GM12878 (cell line): ENCODE measurements around the gene KCNAB3. TPM values are rescaled to one million over a fixed set of nuclear protein-coding genes. Genes with fewer than 3 reads are reported as not detected.
A peak's percentile ranks its signal among the peaks of the same experiment; 100 is the strongest.

Experiments
- BCL11A ChIP-seq: IDR thresholded peaks from 2 replicates; pipeline ENCODE4 v1.6.1; 2011; ENCODE audit warnings: low read depth, low read length
- CBX3 ChIP-seq: fragments of 200-600 bp; sonication (generic); IDR thresholded peaks from 2 replicates; pipeline ENCODE4 v1.6.1; 2016; ENCODE audit warnings: low read depth, borderline replicate concordance
- CREB1 ChIP-seq: IDR thresholded peaks from 2 replicates; pipeline ENCODE4 v1.6.1; 2012; ENCODE audit warnings: low read depth, mild to moderate bottlenecking, inconsistent platforms
- CTCF ChIP-seq, 3 experiments: IDR thresholded peaks in 2 of 3; conservative IDR thresholded peaks in 1 of 3; 2 replicates each; pipeline ENCODE4 v1.5.1; 2011; ENCODE audit warnings: low read depth in 3 of 3, low read length in 3 of 3, mild to moderate bottlenecking in 3 of 3, control low read depth in 2 of 3, moderate library complexity in 2 of 3, inconsistent platforms in 1 of 3, mixed read lengths in 1 of 3; ENCODE audit not compliant: control insufficient read depth in 2 of 3, insufficient read depth in 1 of 3; ENCODE audit errors: extremely low read depth in 1 of 3
- EP300 ChIP-seq, 2 experiments: fragments of 150-350 bp in 1 of 2; IDR thresholded peaks; 2 replicates each; pipeline ENCODE4 v1.6.1; 2011 to 2012; ENCODE audit warnings: low read depth in 2 of 2, low read length in 2 of 2, borderline replicate concordance in 1 of 2, improper control_type of control experiment in 1 of 2, inconsistent platforms in 1 of 2; ENCODE audit not compliant: control insufficient read depth in 1 of 2
- GATAD2B ChIP-seq: fragments of 450-650 bp; conservative IDR thresholded peaks from 2 replicates; pipeline ENCODE4 v1.6.1; 2017; ENCODE audit warnings: low read depth, mild to moderate bottlenecking, moderate library complexity
- HDAC6 ChIP-seq: fragments of 200-600 bp; sonication (generic); IDR thresholded peaks from one replicate; pipeline ENCODE4 v1.8.0; 2017; ENCODE audit warnings: antibody characterized with exemption; ENCODE audit not compliant: unreplicated experiment
- PKNOX1 ChIP-seq: fragments of 450-650 bp; IDR thresholded peaks from 2 replicates; pipeline ENCODE4 v1.6.1; 2016; ENCODE audit warnings: mild to moderate bottlenecking
- RAD21 ChIP-seq: IDR thresholded peaks from 2 replicates; pipeline ENCODE4 v1.6.1; 2011; ENCODE audit warnings: mild to moderate bottlenecking, low read depth, low read length, moderate library complexity; ENCODE audit not compliant: insufficient read depth
- RFX5 ChIP-seq: IDR thresholded peaks from 2 replicates; pipeline ENCODE4 v1.6.1; 2011; ENCODE audit warnings: low read depth, low read length, improper control_type of control experiment
- SUPT20H ChIP-seq: IDR thresholded peaks from 2 replicates; pipeline ENCODE4 v1.6.1; 2011; ENCODE audit warnings: low read depth, mild to moderate bottlenecking, low read length, moderate library complexity, borderline replicate concordance; ENCODE audit not compliant: control insufficient read depth
- TCF3 ChIP-seq: IDR thresholded peaks from 2 replicates; pipeline ENCODE4 v1.6.1; 2012; ENCODE audit warnings: low read depth, mild to moderate bottlenecking, low read length, borderline replicate concordance; ENCODE audit not compliant: insufficient read depth
- TCF7 ChIP-seq: IDR thresholded peaks from 2 replicates; pipeline ENCODE4 v1.6.1; 2014; ENCODE audit warnings: antibody characterized with exemption, borderline replicate concordance
- YY1 ChIP-seq: IDR thresholded peaks from 2 replicates; pipeline ENCODE4 v1.6.1; 2011; ENCODE audit warnings: low read depth, mild to moderate bottlenecking, low read length
- polyA plus RNA-seq, 11 experiments: library from polyadenylated mRNA; depleted of rRNA in 4 of 11; unstranded in 6 of 11; stranded (reverse) in 5 of 11; fragments of >200 nt; fragmentation: Nextera tagmentation in 4 of 11; fragmentation: Illumina TruSeq in 1 of 11; extraction: Ambion mirVana in 4 of 11; extraction: Trizol in 1 of 11; gene quantifications; 1 replicate in 1 of 11; 2 replicates in 10 of 11; pipeline versions ENCODE4 v1.2.1 to v1.2.3, GENCODE V29; 2011 to 2016; ENCODE audit warnings: inconsistent platforms in 2 of 11, missing spikeins in 2 of 11, low read depth in 1 of 11
- total RNA-seq, 4 experiments: library from RNA; depleted of rRNA in 3 of 4; stranded (reverse); fragments of >200 nt in 3 of 4; fragmentation: Illumina TruSeq in 1 of 4; extraction: Trizol in 1 of 4; gene quantifications; 2 replicates each; pipeline versions ENCODE4 v1.2.1 to v1.2.3, GENCODE V29; 2013 to 2021
- TF ChIP-seq, protein P1 (sequence below): fragments of 450-650 bp; formaldehyde crosslinking; IDR thresholded peaks from 2 replicates; pipeline ENCODE4 v1.4.0; 2022; ENCODE audit warnings: mild to moderate bottlenecking, moderate library complexity
- TF ChIP-seq, protein P2 (sequence below): IDR thresholded peaks from 2 replicates; pipeline ENCODE4 v1.6.1; 2011; ENCODE audit warnings: mild to moderate bottlenecking, low read depth, low read length, moderate library complexity; ENCODE audit not compliant: insufficient replicate concordance

The KCNAB3 gene
- total and polyA plus RNA-seq, 10 of the 15 experiments (the other 5 are each of a cell fraction or from before 2014, with no cell fraction given), result 0.22 to 7.9 (median 1.8) TPM

DNA sequence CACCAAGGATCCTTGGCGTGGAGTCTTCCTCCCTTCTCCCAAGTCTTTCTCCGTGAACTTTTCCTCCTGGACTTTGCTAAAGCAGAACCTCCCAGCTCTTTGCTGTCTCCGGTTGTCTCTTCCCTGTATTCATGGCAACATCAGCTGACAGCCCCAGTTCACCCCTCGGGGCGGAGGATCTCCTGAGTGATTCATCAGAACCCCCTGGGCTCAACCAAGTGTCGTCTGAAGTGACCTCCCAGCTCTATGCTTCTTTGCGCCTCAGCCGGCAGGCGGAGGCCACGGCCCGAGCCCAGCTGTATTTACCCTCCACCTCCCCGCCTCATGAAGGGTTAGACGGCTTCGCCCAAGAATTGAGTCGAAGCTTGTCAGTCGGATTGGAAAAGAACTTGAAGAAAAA is 3.3 kb upstream of the KCNAB3 start (continued):
- TF ChIP-seq, protein P1, sequence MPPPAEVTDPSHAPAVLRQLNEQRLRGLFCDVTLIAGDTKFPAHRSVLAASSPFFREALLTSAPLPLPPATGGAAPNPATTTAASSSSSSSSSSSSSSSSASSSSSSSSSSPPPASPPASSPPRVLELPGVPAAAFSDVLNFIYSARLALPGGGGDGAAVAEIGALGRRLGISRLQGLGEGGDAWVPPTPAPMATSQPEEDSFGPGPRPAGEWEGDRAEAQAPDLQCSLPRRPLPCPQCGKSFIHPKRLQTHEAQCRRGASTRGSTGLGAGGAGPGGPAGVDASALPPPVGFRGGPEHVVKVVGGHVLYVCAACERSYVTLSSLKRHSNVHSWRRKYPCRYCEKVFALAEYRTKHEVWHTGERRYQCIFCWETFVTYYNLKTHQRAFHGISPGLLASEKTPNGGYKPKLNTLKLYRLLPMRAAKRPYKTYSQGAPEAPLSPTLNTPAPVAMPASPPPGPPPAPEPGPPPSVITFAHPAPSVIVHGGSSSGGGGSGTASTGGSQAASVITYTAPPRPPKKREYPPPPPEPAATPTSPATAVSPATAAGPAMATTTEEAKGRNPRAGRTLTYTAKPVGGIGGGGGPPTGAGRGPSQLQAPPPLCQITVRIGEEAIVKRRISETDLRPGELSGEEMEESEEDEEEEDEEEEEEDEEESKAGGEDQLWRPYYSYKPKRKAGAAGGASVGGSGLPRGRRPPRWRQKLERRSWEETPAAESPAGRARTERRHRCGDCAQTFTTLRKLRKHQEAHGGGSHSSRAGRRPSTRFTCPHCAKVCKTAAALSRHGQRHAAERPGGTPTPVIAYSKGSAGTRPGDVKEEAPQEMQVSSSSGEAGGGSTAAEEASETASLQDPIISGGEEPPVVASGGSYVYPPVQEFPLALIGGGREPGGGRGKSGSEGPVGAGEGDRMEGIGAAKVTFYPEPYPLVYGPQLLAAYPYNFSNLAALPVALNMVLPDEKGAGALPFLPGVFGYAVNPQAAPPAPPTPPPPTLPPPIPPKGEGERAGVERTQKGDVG, result no peak
- TF ChIP-seq TCF3 (no peak), CTCF (IDR thresholded peaks at IDR 0.05 in 2 of 3, conservative IDR thresholded peaks at IDR 0.05 in 1 of 3; ENCODE audit: control insufficient read depth in 2 of 3, extremely low read depth in 1 of 3, insufficient read depth in 1 of 3, low read depth in 3 of 3, low read length in 3 of 3) (peak in 2 of 3 experiments; percentile 6 to 9; a peak in 1 of 6 replicates), CREB1 (no peak), EP300 (IDR thresholded peaks at IDR 0.05; ENCODE audit: borderline replicate concordance in 1 of 2, control insufficient read depth in 1 of 2, low read depth in 2 of 2, low read length in 2 of 2) (no peak), HDAC6 (no peak), PKNOX1 (peak; percentile 94), TCF7 (no peak), SUPT20H (no peak), YY1 (no peak), CBX3 (no peak), BCL11A (no peak), RAD21 (peak; percentile 30; the same call in 1 of the 2 replicates), GATAD2B (no peak), RFX5 (no peak)
- TF ChIP-seq, protein P2, sequence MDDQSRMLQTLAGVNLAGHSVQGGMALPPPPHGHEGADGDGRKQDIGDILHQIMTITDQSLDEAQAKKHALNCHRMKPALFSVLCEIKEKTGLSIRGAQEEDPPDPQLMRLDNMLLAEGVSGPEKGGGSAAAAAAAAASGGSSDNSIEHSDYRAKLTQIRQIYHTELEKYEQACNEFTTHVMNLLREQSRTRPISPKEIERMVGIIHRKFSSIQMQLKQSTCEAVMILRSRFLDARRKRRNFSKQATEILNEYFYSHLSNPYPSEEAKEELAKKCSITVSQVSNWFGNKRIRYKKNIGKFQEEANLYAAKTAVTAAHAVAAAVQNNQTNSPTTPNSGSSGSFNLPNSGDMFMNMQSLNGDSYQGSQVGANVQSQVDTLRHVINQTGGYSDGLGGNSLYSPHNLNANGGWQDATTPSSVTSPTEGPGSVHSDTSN, result peak; percentile 68
- TF ChIP-seq, all 136 proteins: peak for 4
